Astrocyte of the hippocampus (primary cell): ENCODE data around the gene HLA-DOA.
A peak's percentile ranks its signal among the peaks of the same experiment; 100 is the strongest.

ENCODE experiments used
- DNase-seq: peaks from one replicate; pipeline ENCODE4 v3.0.0; 2011; ENCODE audit warnings: low read depth, low spot score

HLA-DOA gene

DNA sequence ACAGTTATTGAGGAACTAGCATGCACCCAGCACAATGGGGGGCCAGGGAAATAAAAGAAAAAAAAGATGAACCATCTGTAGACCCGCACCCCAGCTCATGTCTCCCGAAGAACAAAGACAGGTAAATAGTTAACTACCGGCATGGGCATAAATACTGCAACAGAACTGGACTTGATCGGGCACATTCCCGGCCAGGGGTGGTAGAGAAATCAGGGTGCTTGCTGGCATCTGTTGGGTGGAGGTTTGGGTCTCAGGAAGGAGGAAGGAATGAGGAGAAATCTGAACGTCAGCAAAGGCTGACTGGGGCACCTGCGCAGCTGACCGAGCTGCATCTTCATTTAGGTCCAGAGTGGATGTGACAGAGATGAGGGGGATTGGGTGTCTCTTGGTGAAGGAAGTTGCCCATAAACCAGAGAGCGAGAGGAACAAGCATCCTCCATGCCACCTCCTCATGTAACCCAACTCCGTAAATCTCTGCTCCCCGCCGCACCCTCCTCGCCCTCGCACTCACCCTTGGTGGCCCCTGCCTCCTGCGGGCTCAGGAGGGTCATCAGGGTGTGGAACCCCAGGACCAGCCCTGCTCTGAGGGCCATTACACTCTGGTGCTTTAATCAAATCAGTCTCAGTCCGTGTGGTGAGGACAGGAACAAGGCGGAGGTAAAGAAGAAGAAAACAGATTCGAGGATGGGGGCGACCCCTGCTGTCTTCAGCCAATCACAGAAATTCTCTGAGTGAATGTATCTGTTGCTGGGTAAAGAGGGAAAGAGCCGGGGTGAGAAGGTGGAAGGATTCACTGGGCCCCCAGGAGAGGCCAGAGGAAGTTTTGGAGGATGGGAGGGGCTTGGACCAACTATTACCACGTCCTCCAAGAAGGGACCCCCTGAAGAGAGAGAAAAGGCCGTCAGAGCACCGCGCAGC lies at the start of gene HLA-DOA:
TSS of gene HLA-DOA (minus strand) at position 648 of the 918 bp plus-strand sequence.
- DNase-seq = peak; percentile 67

DNA sequence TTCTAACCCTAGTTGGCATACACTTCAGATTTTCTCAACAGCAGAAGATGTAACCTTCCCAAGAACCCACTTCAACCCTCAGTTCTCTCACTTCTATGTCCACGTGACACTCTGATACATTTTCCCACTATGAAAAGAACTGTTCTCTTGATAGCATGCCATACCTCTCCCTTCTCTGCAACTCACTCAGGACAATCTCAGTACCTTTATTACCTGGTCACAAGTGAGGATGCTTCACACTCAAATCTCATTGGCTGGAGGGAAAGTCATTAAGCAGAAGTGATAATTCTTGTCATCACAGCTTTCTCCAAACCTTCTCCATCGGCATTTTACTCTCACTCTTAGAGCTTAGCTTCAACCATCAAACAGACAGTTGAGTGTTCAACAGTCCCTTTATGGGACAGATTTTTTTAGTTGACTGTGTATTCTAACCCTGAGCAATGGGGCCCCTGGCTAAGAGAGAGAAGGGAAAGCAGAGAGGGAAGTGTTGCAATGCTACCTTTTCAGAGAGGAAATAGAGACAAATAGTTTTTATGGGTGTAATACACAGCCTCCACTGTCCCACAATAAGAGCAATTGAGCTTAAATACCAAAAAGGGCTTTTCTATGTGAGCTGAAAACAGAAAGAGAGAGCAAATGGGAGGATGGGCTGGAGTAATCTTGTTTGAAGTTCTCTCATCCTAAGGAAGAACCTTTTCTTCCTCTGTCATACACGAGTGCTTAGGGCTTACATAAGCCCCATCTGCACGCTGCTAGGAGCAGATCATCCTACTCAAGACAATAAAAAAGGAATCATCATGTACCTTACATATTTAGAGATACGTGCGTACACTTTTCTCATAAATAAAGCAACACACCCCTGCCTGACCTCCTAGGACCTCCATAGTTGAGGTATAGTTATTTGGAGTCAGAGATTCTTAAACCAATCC lies 48.1 kb upstream of the HLA-DOA start:
- no peak for DNase-seq

DNA sequence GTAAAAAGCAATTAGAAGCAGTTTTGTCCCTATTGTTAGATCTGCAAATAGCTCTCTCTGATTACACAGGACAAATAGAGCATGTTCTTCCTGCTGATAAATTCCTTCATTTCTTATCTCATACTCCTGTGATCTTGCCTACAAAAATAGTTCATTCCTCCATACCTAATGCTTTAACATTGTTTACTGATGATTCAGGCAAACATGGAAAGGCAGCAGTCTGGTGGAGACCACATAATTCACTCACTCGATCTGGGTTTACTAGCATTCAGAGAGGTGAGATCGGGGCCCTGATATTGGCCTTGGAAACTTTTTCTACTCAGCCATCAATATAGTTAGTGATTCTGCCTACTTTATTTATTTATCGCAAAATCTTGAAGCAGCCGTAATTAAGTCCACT lies 43.8 kb upstream of the HLA-DOA start:
- DNase-seq = peak; percentile 11

DNA sequence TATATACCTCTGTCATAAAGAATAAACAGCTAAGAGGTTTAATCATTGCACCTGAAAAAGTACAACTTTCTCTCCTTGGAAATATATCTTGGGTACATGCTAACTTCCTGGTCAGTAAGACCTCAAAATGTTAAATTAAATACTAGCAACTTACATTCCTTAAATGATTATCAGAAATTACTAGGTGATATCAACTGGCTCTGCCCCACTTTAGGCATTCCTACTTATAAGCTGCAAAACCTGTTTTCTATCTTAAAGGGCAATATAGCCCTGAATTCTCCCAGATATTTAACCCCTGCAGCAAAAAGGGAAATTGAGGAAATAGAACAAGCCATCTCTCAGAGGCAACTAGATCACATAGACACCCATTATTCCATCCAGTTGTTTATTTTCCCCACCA lies 43.2 kb upstream of the HLA-DOA start:
- no peak for DNase-seq

DNA sequence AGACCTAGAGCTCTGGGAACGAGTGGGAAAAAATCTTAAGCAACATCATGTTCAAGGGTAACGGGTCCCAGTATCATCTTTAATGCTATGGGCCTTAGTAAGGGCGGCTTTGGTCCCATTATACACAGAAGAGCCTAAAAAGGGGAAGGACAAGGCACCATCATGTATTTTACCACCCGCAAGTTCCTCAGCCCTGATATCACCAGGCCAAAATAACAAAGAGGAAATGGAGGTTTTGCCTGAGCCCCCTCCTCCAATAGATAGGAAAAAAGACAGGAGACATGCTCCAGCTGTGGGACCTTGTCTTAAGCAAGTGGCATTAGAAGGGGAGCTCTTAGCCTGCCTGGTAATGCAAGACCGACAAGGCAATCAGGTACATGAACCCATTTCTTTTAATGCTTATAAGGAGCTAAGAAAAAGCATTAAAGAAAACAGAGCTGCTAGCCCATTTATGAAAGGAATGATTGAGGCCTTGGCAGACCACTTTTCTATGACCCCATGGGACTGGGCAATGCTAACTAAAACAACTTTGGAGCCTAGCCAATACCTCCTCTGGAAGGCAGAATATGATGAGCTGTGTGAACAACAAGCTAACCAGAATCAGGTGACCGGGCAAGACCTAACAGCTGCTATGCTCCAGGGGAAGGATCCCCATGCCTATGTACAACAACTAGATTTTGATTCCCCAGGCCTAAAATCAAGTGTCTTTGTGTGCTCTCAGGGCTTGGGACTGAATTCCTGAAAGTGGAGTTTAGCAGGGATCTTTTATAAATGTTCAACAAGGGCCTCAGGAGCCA lies 40.8 kb upstream of the HLA-DOA start:
- no peak for DNase-seq

DNA sequence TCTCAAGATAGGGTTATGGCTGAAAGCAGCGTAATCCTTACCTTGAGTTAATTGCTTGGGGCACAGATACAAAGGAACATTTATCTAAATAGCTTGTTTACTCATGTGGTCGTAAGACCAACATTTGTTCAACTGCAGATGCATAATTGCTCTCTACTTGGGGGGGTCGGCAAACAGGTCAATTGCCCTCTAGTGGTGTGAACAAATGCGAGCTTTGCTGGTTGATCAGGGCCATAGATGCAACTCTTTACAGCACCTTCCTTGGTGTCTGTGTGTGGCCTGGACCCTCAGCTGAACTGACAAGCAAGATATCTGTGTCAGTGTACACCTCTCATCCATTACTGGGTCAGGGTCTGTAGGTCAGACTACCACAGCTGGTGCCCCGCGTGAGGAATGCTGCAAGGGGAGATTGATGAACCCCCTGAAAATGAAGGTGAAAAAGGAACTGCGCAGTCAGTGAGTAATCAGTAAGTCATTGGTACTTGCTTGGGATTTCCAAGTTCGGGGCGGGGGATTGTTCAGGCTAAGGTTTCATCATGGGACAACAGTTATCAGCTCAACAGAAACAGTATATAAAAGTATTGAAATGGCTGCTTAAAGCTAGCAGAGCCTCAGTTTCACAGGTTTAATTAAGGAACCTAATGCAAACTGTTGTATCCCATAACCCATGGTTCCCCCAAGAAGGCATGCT lies 40.1 kb upstream of the HLA-DOA start:
- DNase-seq = no peak

DNA sequence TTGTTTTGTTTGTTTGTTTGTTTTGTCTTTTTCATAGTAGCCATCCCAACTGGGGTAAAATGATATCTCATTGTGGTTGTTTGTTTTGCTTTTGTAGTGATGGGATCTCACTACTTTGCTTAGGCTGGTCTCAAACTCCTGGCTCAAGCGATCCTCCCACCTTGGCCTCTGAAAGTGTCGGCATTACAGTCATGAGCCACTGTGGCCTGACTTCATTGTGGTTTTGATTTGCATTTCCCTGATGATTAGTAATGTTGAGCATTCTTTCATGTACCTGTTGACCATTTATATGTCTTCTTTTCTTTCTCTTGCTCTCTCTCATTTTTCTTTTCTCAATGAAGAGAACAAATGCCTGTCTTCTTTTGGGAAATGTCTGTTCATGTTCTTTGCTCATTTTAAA lies 30.8 kb upstream of the HLA-DOA start:
- no peak for DNase-seq

DNA sequence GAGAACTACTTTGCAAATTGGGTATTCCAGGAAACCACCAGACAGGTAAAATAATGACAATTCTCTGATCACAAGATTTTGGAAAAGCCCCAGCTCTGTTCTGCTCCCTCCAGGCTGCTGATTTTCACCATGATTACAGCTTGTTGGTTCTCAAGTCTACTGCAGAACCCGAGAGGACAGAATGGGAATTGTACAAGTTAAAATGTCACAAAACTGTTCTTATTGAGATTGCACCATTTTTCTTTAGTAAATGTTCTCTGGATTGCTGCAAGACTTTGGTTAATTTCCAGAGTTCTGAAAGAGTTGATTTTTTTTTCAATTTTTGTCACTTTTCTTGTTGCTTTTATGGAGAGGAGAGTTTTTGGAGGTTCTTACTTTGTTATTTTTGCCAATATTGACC lies 27.1 kb upstream of the HLA-DOA start:
- no peak for DNase-seq

DNA sequence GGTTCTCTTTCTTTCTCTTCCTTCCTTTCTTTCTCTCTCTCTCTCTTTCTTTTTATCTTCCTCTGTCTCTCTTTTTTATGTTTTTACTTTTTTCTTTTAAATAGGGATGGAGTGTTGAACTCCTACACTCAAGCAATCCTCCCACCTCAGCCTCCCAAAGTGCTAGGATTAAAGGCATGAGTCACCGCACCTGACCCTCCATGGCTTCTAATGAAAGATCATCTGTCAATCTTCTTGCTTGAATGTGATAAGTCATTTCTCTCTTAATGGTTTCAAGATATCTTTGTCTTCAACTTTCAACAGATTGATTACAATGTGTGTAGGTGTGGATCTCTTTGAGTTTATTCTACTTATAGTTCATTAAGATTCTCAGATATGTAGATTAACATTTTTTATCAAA lies 25.2 kb upstream of the HLA-DOA start:
- DNase-seq = no peak

DNA sequence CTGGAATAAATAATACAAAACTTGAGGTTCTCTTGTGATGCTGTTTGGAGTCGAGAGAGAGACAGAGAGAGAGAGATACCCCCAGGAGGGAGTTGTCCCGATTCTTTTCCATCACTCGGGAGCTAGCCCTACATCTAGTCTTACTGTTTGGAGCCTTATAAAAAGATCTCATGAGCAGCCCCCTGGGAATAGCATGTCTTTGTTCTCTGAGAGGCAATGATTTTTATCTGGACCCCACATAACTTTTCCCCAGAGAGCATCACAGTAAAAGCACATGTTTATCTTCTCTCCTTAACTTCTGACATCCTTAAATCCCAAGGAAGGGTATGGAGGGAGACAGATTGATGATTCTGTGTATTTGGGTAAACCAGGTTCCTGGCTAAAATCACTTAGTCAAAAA lies 20.9 kb upstream of the HLA-DOA start:
- DNase-seq = no peak

DNA sequence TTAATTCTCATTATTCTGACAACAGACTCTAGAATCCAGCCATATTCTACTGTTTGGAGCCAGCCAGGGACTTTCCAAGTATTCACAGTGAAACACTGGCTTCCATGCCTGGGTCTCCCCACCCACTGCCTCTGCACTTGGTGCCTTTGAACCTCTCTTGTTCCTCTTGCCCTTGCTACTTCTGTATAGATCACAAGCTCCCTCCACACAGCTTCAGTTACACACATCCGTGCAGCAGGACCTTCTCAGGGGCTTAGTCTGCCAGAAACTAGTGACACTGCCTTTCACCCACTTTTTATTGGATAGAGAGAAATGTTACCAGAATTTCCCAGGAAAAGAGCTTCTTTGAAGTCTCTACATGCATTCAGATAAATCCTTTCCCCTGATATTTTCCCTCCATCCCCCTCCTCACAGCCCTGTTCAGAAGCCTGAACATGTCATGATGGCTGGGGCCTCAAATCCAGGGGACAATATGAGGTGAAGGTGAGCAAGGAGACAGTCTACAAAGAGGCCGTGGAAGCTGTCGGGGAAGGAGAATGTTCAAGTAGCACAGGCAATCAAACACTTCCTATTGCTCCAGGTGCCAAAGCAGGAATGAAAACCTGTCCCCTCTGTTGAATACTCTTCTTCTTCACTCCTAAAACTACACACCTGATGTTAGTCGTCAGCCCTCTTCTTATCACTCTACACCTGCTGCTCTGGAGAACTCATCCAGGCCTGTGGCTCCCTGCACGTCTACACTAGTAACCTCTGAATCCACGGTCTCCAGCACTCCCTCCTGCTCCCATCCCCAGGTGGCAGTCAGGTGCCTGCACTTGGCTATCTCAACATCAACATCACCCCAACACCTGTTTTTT lies 20.2 kb upstream of the HLA-DOA start:
- peak; percentile 61 for DNase-seq

DNA sequence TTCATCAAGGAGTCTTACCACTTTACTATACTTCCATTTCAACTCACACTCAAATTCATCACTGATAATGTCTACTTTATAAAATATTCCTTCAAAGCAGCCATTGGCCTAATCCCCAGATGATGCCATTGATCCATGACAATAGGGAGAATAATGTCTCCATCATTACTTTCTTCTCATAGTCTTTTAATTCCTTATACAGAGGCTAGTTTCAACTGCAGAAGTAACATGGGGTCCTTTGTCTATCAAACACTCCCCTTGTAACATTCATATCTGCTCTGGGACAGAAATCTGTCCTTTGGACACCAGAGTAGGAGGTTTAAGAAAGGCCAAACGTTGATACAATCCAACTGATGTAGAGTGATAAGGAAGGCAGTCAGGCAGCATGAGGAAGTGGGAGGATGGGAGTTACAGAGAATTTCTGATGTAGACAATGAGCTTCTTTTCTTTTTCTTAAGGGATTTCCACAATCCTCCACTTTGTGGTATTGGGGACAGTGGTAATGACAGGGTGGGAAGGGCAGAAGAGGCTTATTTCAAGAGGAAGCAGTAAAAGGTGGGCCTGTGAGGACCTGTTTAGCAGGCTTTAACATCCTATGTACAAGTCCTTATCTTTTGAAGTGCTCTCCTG lies 18.9 kb upstream of the HLA-DOA start:
- no peak for DNase-seq

DNA sequence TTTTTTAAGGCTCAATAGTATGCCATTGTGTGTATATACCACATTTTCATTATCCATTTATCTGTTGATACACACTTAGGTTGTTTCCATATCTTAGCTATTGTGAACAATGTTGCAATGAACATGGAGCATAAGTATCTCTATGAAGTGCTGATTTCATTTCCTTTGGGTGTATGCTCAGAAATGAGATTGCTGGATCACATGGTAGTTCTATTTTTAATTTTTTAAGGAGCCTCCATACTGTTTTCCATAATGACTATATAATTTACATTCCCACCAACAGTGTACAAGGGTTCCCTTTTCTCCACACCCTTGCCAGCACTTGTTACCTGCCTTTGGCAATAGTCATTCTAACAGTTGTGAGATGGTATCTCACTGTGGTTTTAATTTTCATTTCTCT lies 15.1 kb upstream of the HLA-DOA start:
- DNase-seq = no peak

DNA sequence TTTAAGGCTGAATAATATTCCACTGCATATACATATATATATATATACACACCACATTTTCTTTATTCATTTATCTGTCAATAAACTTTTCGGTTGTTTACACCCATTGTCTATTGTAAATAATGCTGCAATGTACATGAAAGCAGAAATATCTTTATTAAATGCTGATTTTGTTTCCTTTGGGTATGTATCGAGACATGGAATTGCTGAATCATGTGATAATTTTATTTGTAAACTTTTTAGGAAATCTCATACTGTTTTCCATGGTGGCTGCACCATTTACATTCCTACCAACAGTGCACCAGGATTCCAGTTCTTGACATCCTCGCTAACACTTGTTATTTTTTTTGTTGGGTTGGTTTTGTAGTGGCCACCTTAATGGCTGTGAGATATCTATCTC lies 14.1 kb upstream of the HLA-DOA start:
- DNase-seq = no peak

DNA sequence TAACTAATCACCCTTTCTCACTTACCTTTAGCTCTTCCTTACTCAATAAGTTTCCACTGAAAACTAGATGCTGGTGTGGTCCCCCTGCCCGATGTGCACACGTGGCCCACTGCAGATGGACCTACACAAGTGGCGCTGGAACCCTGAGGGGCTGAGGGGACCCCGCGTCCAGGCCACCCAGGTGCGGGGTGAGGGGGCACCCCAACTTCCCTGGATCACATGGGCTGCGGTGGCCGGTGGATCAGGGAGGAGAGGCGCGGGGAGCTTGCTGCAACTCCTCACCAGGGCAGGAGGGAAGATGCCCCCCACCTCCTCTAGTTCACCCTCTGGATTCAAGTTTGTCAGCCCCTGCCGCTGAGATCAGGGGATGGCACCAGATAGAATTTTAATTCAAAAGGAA lies 12.5 kb upstream of the HLA-DOA start:
- DNase-seq = no peak

DNA sequence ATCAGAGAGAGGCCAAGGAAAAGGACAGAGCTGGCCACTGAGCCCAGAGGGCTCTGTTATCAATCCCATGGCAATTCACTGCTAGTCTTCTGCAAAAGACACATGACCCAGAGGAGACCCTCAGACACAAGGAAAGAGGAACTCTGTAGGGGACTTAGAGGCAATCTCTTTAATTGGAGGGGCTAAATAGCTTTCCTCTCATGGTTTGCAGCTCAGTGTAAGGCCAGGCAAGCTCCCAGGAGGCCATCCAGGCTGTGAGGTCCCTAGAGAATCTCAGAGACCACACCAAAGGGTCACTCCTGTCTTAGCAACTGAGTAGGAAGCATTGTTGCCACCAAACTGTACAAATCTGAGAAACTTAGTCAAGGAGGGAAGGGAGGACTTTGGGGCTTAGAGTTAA lies 10.0 kb upstream of the HLA-DOA start:
- DNase-seq = no peak

DNA sequence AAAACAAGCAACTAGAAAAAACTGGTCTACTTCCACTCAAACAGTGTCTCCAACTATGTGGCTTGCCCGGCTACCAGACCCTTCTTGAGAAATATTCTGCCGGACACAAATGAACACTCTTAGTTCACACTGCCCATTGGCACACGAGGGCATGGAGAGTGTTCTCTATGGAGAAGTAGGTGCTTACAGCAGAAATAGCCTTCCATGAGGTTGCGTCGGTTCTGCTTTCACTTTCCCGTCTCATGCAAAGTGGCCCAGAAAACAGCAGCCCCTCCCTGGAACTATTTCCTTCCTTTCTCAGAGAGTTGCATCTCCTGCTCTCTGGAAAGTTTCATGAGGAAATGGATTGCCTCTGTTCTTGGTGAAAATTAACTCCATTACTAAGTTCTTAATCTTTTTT lies 9.5 kb upstream of the HLA-DOA start:
- DNase-seq = no peak

DNA sequence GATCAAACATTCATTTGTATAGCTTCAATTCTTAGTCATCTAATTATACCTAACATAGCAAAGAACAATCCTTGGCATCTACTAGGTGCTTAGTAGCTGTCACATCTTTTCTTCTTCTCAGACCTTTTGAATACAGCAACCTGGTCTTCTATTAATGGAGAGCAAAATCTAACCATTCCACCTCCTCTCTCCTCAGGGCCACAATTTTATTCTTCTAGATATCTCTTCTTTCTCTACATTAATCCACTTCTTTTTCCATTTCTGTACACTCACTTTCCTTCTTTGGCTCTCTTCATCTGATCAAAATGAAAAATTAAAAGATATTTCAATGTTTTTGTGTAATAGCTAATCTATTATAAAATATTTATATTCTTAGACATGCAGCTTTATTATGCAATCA lies 9.0 kb upstream of the HLA-DOA start:
- DNase-seq = no peak

DNA sequence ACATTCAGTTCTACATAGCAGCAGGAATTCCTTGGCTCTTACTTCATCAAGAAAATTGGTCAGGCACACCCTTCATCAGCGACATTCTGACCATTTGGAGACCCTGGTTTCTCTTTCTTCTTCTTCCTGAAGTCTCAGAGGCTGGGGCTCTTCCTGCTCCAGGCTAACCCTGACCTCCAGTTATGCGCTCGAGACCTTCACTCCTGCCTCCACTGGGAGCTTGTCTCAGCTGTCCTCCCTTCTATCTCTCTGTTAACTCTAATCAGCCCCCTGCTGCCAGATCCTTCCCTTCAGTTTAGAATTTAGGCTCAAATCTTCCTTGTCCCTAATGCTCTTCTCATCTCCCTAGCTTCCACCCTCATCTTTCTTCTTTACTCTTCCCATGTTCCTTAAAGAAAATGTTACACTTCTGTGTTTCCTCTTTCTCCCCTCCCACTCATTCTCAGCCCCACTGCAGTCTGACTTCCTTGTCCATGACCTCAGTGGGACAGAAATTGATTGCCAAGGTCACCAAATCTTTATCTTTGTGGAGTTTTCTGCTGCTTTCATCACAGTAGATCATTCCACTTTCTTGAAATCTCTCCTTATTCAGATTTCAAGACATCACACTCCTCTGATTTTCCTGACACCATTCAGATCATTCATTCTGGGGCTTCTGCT lies 8.4 kb upstream of the HLA-DOA start:
- DNase-seq = no peak
